ENCODE results near the gene ATP6V0E1. TPM values are rescaled to one million over a fixed set of nuclear protein-coding genes. Genes with fewer than 3 reads are reported as not detected.
A peak's percentile ranks its signal among the peaks of the same experiment; 100 is the strongest.

The ATP6V0E1 gene
- total and polyA plus RNA-seq, 2 of the 4 experiments (the other 2 are of a cell fraction): 258 to 277 TPM

- TF ChIP-seq USF2 (IDR thresholded peaks at IDR 0.05; ENCODE audit: low read depth, low read length): no peak
- no peak for TF ChIP-seq MXI1 (IDR thresholded peaks at IDR 0.05; ENCODE audit: borderline replicate concordance, low read depth, low read length)
- no peak for TF ChIP-seq MAZ (IDR thresholded peaks at IDR 0.05; ENCODE audit: borderline replicate concordance, low read depth, low read length)
- TF ChIP-seq CEBPB (IDR thresholded peaks at IDR 0.05; ENCODE audit: low read depth, low read length): no peak
- no peak for TF ChIP-seq CHD1 (IDR thresholded peaks at IDR 0.05; ENCODE audit: low read depth, low read length)
- no peak for TF ChIP-seq FOS (IDR thresholded peaks at IDR 0.05; ENCODE audit: low read depth, low read length)
- TF ChIP-seq CTCF (conservative IDR thresholded peaks at IDR 0.05; ENCODE audit: low read depth, low read length): no peak
- TF ChIP-seq RFX5 (IDR thresholded peaks at IDR 0.05; ENCODE audit: low read depth, low read length): no peak
- no peak for TF ChIP-seq BHLHE40 (IDR thresholded peaks at IDR 0.05; ENCODE audit: low read depth, low read length)
- no peak for TF ChIP-seq SMC3 (IDR thresholded peaks at IDR 0.05; ENCODE audit: low read depth, low read length)
- TF ChIP-seq RAD21 (IDR thresholded peaks at IDR 0.05; ENCODE audit: low read length): no peak
- no peak for TF ChIP-seq RCOR1 (IDR thresholded peaks at IDR 0.05; ENCODE audit: insufficient replicate concordance, low read length)
- no peak for TF ChIP-seq ELK1 (IDR thresholded peaks at IDR 0.05; ENCODE audit: borderline replicate concordance, low read depth, low read length)
- TF ChIP-seq MAFK (IDR thresholded peaks at IDR 0.05; ENCODE audit: low read depth, low read length): no peak
- no peak overlapping the region for H2BK5ac ChIP-seq (ENCODE audit: low read depth, low read length, poor library complexity, severe bottlenecking)
- intact Hi-C loops (cut with micrococcal nuclease): no loop called here
- no peak overlapping the region for H4K8ac ChIP-seq (ENCODE audit: low read depth in 2 of 2, low read length in 2 of 2)
- CTCF ChIA-PET: no interaction called here
- no peak overlapping the region for H2BK20ac ChIP-seq (ENCODE audit: low read depth, low read length)
- no peak overlapping the region for H3K4me3 ChIP-seq (ENCODE audit: insufficient read depth, low read depth, low read length)
- H4K5ac ChIP-seq (ENCODE audit: low read depth, low read length): no peak overlapping the region
- H3K4me1 ChIP-seq (ENCODE audit: control insufficient read depth, insufficient read depth, low read length): no peaks in the 10 kb centered on the region
- 0 out of 2 replicates have a peak overlapping the region, but pooled peaks have one; percentile 16 for H3K4me2 ChIP-seq (ENCODE audit: low read depth, low read length)
- no TSS peak for BruUV-seq (replicated peaks)
- no peaks in the 10 kb centered on the region for H3K27me3 ChIP-seq (ENCODE audit: control insufficient read depth, insufficient read depth, low read length)
- peaks cover 13% of the 10 kb centered on the region; the same call in 1 of the 2 replicates for H4K20me1 ChIP-seq (ENCODE audit: insufficient read depth, low read length)
- no peak overlapping the region for H3K56ac ChIP-seq (ENCODE audit: extremely low read depth, insufficient read depth, low read length)
- no peak overlapping the region for H3K4ac ChIP-seq (ENCODE audit: low read depth, low read length)
- no peak overlapping the region for H2BK15ac ChIP-seq (ENCODE audit: low read depth, low read length)
- POLR2A ChIA-PET (ENCODE audit: unreplicated experiment): no interaction called here
- H3K9ac ChIP-seq (ENCODE audit: low read depth, low read length): peak overlapping the region; percentile 2; the same call in 1 of the 2 replicates
- no peaks in the 10 kb centered on the region for H3K9me3 ChIP-seq (ENCODE audit: control insufficient read depth, insufficient read depth, low read length)
- dilution Hi-C loops (cut with HindIII; ENCODE audit: low sequenced_read_pairs, unreplicated experiment): no loop called here
- peaks cover 3% of the 10 kb centered on the region; the same call in 1 of the 2 replicates for H3K9me1 ChIP-seq (ENCODE audit: insufficient read depth, low read length)
- no peak overlapping the region for H2BK120ac ChIP-seq (ENCODE audit: low read depth, low read length)
- DNase-seq (no peak), ATAC-seq (ENCODE audit: low read depth) (no peak)
- no peak overlapping the region for H3K14ac ChIP-seq (replicated peaks; ENCODE audit: low read depth, low read length)
- peaks cover 6% of the 10 kb centered on the region; the same call in 1 of the 2 replicates for H3K36me3 ChIP-seq (ENCODE audit: control insufficient read depth, insufficient read depth, low read length)
- peaks cover 24 to 32% of the 10 kb centered on the region in 2 experiments for H3K79me1 ChIP-seq (ENCODE audit: low read depth in 1 of 2, low read length in 2 of 2)
- in situ Hi-C loops (cut with MboI; ENCODE audit: low sequenced_read_pairs): no loop called here
- H3K23ac ChIP-seq (ENCODE audit: low read depth, low read length): no peak overlapping the region
- no peak overlapping the region for H2AK5ac ChIP-seq (ENCODE audit: low read depth, low read length)
- H3K18ac ChIP-seq (ENCODE audit: low read depth, low read length): no peak overlapping the region
- no peak overlapping the region for H2AK9ac ChIP-seq (replicated peaks; ENCODE audit: low read depth, low read length, poor library complexity)
- no peak overlapping the region for H2AFZ ChIP-seq (replicated peaks; ENCODE audit: low read length, poor library complexity)
- H3K27ac ChIP-seq (ENCODE audit: insufficient read depth, low read length): no peak overlapping the region
- H4K91ac ChIP-seq (ENCODE audit: insufficient read depth, low read depth, low read length): no peak overlapping the region
Observed at GRCh38 chr5:173065155-173065554, 81.6 kb downstream of the ATP6V0E1 start.
